KG1 (cell line): ENCODE results near the gene HEATR5B.
A peak's percentile ranks its signal among the peaks of the same experiment; 100 is the strongest.
"Not testable (repeated sequence)": the region's sequence is repeated elsewhere in the genome, so short reads cannot be mapped to it uniquely, and the experiment has no call there.

Source experiments
- DNase-seq: peaks from one replicate; lab custom pipeline; 2025; lab: John Stamatoyannopoulos, UW

HEATR5B gene

DNA sequence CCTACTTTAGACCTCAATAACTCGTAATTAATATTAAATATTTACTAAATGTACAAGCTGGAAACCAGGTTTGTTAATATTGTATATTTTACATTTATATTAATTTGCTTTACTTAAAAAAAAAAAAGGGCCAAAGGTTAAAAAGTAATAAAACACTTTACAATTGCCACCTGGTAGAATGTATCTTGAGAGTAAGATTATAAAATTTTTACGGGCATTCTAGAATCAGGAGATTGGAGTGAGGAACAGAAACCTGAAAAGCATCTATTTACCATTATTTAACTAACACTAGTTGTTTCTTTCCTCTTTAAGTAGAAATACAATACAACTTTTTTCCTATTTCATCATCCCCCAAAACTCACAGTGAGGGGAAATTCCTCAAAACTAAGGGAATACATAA lies 102.3 kb downstream of the HEATR5B start:
- DNase-seq: no peak

DNA sequence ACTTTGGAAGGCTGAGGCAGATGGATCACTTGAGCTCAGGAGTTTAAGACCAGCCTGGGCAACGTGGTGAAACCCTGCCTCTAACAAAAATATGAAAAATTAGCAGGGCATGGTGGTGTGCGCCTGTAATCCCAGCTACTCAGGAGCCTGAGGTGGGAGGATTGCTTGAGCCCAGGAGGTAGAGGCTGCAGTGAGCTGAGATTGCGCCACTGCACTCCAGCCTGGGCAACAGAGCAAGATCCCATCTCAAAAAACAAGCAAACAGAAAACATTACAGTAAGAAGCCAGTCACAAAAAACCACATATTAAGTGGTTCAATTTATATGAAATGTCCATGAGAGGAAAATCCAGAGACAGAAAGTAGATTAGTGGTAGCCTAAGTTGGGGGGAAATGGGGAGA lies 105.2 kb downstream of the HEATR5B start:
- not testable (repeated sequence) for DNase-seq

DNA sequence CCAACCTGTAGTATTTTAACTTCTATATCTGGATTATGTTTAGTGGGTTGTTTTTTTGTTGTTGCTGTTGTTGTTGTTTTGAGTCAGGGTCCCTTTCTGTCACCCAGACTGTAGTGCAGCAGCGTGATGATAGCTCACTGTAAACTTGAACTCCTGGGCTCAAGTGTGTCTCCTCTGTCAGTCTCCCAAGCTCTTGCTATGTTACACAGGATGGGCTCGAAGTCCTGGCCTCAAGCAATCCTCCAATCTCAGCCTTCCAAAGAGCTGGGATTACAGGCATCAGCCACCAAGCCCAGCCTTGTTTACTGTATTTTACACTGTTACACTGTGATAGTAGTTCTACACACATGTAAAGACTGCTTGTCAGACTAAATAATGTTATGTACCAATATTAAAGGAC lies 108.1 kb downstream of the HEATR5B start:
- DNase-seq: no peak

DNA sequence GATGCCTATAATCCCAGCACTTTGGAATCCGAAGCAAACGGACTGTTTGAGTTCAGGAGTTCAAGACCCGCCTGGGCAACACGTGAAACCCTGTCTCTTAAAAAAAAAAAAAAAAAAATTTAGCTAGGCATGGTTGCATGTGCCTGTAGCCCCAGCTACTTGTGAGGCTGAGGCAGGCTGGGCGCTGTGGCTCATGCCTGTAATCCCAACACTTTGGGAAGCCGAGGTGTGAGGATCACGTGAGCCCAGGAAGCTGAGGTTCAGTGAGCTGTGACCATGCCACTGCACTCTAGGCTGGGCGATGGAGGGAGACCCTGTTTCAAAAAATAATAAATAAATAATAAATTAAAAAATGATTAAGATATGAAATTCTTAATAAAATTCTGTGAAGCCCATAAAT lies 108.9 kb downstream of the HEATR5B start:
- no peak for DNase-seq

DNA sequence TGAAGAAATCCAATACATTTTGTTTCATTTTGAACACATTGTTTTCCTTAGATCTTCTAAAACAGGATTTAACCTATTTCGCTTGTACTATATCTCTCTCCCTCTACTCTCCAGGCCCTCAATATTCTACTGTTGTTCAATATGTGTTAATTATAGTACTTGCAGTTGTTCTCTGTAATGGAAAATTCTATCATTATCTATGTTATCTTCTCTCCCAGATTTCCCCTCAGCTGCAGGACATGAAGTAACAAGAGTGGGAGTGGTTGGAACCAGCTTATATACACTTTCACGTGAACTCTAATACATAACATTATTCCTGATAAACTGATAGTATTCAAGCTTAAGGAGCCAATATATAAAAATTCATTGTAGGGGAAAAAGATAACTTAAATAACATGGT lies 110.9 kb downstream of the HEATR5B start:
- DNase-seq: no peak

DNA sequence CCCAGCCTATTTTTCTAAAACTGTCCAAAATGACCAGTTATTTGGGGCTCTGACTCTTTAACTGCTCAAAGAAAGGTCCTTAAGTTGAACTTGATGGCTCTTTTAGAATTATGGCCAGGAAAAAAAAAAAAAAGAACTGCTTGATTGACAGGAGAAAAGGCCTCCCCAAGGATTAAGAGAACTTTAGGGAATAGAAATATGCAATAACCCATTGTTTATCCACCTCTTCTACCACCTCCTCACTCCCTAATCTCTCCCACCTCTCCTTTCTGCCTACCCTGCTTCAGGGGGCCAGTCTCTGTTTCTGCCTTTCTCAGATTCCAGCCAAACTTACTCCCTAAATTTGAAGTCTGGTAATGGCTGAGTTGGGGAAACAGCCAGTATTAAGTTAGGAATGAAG lies 112.2 kb downstream of the HEATR5B start:
- no peak for DNase-seq

DNA sequence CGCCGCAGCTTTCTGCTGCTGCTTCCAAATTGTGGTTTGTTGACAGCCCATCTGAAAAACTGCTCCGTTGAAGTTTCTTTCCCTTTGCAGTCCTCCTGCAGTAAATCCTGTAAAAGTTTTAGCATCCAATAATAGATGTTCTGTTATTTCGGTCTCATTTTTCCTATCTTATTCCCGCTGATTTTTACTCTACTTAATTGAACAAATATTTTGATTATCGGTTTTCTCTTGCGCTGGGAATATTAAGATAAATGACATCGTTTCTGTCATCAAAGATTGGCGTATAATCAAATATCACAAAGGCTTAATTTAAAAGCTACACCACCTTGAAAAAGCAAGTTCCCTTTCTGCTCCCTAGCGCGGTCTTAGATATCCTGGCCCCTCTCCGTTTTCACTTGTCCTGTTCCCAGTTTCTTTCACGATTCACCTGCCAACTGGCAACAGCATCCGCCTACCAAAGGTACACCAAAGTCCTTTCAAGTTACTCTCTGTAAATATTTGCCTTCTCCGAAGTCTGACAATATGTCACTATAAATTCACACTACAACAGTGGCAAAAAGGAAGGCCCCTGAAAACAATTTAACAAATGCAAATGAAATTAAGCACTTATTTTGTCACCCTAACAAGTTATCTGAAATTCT lies 116.8 kb downstream of the HEATR5B start:
- no peak for DNase-seq

DNA sequence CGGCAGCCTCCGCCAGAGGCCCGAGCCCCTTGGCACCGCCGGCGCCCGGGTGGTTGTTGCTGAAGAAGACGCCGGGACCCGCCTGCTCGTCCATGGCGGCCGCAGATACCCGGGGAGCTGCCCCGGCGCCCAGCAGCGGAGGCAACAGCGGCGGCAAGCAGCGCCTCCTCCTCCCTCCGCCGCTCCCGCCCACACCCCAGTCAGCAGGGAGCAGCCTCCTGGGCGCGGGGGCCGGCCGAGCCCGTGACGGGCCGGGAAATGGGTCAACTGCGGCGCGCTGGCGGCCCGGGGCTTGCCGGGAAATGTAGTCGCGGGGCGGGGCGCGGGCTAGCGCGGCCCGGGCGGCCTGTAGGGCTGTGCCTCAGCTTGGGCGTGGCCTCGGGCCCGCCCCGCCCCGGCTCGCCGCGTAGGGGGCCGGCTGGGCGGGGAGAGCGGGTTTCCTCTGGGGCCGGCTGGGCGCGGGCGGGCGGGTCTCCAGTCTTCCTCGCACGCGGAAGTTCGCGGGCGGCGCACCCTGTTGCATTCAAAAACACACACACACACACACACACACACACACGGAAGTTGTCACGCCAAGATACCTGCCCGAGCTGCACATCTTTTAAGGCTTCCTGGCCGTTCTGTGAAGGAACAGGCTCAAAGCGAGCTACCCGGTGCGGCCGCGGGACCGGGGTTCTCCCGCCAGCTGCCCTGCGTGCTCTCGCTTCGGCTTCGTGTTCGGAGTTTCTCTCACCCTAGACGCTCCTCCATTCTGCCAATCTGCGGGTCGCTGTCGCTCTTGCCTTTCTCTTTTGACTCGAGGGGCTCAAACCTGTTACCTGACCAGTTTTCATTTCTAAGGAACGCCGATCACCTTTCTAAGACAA lies 117.6 kb downstream of the HEATR5B start, which contains the start of gene STRN:
STRN (minus strand) TSS at position 167 of the 866 bp plus-strand sequence; CDS start at position 94, 73 bp downstream.
- DNase-seq: peak; percentile 94

DNA sequence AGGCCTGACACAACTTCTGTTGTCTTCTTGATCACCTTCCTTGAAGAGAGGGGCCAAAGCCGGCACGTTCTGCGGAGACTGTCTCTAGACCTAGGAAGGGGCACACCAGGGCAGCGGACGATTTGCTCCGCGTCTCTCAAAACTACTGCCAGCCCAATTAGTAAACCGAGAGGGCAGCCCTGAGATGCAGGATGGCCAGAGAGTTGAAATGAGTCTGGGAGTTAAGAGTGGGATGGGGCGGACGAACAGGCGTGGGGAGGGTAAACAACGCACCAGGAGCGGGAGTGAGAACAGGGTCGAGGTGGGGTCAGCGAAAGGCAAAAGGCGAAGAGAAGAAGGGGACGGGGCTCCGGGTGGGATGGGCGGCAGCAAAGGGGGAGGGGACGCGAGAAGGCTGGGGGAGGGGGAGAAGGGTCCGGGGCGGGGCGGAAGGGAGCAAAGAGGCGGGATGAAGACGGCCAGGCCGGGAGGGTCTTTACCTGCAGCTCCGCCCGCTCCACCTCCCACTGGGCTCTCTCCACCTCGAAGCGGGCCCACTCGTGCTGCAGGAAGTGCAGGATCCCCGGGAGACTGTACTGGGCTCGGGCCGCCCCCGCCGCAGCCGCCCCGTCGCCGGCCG lies 118.3 kb downstream of the HEATR5B start:
- DNase-seq: peak; percentile 12

DNA sequence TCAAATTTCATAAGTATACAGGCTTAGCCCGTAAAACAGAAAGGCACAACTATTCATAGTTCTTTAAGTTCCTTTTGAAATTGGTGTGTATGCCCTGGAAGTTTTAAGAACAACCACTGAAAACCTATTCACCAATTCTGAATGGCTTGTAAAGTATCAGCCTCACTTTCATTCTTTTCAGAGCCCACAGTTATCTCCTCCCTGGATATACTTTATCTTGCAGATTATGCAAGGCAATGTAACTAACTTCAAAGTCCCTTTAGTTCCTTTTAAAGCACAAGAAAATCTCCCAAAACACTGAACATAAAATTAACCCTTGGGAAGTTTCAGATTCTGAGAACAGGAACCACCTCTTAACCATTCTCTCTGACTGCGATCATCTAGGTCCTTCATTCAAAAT lies 119.0 kb downstream of the HEATR5B start:
- no peak for DNase-seq

DNA sequence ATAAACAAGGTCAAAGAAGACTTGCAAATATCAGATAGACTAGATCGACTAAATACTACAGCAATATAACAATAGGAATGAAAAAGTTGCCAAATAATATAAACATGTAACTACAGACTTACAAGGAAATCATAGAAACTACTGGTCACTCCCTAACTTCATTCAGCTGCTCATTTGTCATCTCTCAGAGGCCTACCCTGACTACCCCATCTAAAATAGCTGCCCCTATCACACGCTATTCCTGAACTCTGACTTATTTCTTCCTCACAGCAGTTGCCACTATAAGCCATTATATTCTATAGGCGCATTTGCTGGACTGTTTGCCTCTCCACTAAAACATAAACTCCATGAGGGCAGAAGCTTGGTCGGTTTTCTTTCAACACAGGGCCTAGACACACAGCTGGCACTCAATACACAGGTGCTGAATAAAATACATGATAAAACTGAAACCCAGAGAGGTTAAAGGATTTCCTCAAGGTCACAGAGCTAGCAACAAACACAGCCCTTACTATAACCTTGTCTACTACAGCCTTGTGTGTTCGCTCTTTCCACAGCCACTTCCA lies 119.6 kb downstream of the HEATR5B start:
- DNase-seq: no peak

DNA sequence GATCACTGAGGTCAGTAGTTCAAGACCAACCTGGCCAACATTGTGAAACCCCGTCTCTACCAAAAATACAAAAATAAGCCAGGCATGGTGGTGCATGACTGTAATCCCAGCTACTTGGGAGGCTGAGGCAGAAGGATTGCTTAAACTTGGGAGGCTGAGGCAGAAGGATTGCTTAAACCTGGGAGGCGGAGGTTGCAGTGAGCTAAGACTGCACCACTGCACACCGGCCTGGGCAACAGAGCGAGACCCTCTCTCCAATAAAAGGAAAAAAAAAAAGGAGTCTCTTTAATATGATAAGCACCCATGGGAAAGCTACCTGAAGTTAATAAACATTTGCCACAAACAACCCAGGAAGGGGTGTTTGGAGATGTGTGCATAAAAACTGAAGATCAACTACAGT lies 120.4 kb downstream of the HEATR5B start:
- no peak for DNase-seq

DNA sequence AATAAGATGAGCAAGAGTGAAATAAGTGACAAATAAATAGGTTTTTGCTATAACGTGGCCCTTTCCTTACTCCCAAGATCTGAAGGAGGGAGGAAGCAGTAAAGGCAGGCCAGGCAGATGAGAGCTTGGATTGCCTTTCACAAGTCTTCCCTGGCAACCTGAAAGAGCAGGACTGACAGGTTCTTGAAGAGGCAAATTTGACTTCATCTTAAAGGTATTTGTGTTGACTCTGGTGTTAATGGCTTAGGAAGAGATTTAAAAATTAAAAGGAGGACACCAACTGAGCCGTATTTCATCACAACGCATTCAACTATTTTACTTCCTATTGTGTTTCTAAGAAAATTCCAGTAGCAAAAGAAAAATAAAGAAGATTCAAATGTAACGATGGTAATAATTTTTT lies 121.1 kb downstream of the HEATR5B start:
- no peak for DNase-seq

DNA sequence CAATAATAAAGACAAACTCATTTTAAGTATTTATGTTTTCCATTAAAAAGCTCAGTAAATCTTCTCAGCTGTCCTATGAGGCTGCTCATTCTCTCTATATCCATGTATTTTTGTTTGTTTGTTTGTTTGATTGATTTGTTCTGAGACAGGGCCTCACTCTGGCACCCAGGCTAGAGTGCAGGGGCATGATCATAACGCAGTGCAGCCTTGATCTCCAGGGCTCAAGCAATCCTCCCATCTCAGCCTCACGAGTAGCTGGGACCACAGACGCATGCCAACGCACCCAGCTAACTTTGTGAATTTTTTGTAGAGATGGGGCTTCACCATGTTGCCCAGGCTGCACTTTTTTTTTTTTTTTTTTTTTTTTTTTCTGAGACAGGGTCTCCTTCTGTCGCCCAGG lies 123.4 kb downstream of the HEATR5B start:
- no peak for DNase-seq

DNA sequence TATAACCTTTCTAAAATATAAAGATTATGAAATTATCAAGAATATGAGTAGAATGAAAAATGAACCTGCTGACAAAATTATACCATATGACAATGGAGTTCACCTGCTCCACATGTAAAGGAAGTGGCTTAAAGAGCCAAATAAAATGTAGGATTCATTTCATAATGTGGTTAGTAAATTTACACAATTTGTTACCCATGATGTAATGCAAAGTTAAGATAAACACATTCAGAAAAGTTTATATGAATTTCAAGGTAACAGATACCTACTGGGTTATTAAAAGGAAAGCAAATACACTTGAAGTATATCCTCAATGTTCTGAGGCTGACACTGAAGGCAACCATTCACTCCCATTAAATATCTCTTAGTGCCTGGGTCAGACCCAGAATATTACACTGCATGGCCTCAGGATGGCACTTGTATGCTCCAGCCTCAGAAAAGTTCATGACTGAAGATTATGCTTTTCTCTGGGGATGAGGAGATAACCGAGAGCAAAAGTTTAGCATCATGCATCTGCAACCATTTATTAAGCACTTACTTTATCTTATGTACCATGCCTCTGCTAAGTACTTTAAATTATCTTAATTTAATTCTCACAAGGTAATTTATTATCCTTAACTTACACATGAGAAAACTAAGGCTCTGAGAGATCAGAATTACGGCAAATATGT lies 124.0 kb downstream of the HEATR5B start:
- no peak for DNase-seq

DNA sequence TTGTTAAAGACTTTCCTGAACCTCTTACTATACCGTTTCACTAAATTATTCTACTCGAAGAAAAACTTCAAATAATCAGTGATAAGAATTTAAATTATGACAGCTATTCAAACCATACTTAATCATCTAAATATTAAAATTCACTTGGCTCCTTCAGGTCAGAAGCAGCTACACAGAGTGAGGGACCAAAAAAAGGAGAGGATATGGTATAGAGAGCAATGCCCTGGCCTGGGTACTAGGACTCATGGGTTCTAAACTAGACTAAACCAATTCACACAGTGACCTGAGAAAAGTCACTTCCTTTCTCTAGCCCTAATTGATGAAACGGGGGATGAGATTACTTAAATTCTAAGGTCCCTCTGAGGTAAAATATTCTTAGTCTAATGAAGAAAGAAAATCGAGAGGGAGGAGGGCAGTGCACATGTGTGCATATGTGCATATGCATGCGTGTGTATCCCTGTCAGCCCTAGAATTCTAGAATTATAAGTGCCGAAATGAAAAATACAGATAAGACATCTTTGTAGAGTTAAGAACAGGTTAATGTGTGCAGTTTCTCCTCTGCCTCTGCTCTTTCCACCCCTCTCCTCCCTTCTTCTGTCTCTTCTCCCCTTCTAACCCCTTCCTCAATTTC lies 129.1 kb downstream of the HEATR5B start:
- no peak for DNase-seq

DNA sequence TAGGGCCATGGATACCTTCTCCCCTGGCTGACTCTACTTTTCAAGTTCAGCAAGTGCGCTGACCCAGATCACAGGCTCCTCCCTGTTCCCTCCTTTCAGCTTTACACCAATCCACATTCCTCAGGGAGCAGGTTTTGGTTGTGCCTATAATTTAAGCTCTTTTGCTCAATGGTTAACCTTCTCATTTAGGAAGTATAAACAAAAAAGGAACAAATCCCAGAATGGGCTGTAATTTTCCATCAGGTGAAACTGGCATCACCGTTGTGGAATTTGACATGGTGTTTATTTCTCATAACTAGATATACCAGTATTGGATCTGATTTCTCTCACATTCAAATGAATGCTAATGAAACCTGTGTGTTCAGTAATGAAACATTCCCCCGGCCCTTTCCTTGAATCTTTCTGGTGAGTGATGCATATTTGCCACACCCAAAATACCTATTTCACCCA lies 131.4 kb downstream of the HEATR5B start:
- no peak for DNase-seq

DNA sequence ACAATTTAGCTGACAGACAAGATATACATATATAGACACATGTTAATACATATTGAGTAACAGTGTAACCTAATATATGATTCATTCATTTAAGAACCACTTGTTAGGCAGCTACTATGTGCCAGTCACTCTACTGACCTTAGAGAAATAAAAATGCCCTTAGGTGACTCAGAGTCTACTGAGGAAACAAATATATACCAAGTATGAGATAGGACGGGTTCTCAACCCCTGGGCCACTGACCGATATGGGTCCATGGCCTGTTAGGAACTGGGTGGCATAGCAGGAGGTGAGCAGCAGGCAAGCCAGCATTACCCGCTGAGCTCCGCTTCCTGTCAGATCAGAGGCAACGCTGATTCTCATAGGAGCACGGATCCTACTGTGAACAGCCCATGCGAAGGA lies 132.6 kb downstream of the HEATR5B start:
- DNase-seq: no peak

DNA sequence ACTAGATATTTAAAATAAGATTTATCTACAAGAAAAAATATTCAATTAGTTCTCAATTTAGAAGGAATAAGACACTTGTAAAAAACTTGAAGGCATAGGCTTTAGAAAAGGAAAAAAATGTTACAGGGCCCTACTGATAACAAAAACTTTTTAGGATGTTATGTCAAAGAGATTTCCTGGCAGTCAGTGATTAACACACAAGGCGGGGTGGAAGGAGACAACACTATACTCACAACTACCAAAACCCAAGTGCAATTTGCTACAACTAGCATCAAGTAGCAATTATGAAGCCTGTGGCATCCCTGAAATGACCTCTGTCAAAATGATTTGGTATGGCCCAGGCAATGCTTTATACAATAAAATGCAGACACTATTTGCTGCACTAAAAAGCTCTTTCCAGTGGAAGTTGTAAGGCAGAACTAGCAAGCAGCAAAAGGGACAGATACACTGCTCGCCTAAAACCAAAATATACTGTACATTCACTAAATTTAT lies 133.1 kb downstream of the HEATR5B start:
- no peak for DNase-seq

DNA sequence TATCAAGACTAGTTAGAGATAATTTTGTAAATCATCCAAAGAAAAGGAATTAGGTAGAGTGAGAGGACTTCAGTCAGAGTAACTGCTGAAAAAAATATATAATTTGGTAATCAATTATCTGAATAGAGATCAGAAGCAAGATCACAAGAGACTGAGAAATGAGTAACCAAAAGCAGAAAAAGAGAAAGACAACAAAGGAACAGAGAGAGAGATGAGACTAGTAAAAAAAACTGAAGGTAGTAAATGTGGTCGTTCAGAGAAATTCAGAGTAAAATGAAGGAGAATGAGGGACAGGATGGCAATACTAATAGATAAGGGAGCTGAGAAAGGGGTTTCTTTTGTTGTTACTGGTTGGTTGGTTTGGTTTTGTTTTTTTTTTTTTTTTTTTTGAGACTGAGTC lies 134.3 kb downstream of the HEATR5B start:
- DNase-seq: no peak

DNA sequence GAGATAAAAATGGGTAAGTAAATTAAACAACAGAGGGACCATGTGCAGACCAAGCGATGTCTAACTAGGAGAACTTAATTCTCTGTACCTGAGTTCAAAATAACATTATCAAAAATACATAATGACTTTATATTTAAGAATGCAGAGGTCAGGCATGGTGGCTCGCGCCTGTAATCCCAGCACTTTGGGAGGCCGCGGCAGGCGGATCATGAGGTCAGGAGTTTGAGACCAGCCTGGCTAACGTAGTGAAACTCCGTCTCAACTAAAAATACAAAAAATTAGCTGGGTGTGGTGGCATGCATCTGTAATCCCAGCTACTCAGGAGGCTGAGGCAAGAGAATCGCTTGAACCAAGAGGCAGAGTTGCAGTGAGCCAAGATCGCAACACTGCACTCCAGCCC lies 138.9 kb downstream of the HEATR5B start:
- DNase-seq: not testable (repeated sequence)
